ENCODE data around the gene PTPRM.

- TF ChIP-seq CTCF (conservative IDR thresholded peaks at IDR 0.05; ENCODE audit: low read length): no peak
- TF ChIP-seq EZH2phosphoT487 (IDR thresholded peaks at IDR 0.05; ENCODE audit: borderline replicate concordance): no peak
Observed at GRCh38 chr18:8133888-8134287, 566.8 kb downstream of the PTPRM start.

All from Loucy (cell line).